Inferior parietal cortex (tissue), 1 donor: Measurements from ENCODE around the gene LTA4H.

Experiments used
- DNase-seq: peaks from one replicate; pipeline ENCODE4 v3.0.0-alpha.2; 2016; ENCODE audit errors: extremely low spot score

The LTA4H gene

DNA sequence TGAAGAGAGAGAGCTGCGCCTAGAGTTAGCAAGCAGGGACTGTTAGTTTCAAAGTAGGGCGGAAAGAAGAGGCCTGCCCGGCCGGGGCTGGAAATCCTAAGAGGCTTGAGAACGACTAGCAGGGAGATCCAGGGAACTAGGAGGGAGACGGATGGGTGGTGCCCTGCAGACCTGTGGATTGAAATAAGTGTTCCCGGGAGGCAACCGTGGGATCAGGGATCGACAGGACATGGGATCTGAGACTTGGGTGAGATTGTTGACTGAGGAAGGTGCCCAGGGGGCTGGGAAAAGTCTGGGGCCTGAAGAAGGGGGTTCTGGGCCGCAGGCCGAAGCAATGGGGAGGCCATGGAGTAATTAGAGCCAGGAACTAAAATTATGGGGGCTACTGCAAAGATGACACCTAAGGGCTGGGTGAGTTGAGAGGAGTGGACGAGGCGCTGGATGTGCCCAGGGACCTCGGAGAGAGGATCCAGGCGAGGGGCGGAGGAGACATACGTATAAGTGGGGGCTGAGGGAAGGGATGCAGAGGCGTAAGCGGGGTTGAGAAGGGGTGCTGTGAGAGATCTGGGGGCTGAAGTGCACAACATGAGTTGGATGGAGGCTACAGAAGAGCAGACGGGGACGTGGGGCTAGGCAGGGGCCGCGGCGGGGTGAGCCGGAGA, 635 bp downstream of the LTA4H start:
- DNase-seq: no peak

DNA sequence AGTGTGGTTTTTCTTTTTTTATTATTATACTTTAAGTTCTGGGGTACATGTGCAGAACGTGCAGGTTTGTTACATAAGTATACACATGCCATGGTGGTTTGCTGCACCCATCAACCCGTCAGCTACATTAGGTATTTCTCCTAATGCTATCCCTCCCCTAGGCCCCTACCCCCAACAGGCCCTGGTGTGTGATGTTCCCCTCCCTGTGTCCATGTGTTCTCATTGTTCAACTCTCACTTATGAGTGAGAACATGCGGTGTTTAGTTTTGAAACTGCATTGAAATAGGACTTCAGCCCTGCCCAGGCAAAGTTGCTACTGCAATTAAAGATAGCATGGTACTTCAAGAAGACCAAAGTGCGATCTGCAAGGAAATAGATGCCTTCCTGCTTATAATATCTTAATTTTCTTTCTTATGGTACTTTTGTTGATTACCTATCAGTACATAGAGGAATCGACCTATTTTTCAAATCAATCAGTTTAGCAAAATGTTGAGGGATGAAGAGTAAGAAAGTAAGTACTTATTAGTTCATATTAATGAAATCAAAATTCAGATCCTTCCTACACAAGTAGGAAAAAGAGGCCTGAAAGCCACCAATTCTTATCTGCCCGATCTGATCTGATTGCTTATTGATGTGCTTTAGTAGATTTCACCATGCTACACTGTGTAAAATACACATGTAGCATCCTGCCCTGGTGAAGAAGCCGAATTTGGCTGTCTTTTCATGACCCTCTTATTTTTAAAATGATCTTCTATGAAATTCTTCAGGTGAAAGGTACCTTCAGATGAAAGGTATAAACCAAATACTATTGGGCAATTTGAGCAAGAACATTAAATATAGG, 1.6 kb downstream of the LTA4H start:
- no peak for DNase-seq

DNA sequence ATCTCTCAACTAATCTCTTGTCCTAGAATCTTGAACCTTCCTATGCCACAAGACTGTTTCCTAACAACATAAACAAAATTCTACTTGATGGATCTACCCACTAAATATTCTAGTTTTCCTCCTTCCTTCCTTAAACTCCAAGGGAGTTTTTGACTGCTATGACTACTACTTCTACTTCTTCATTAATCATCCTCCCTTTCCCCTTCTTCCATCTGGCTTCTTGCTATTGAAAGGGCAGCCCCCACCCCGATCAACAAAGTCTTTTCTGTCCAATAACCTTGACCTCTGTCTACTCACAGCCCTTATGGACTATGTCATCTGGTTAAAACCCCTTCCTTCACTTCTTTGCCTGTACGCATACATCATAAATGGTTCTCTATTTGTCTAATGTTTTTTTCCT, 5.6 kb downstream of the LTA4H start:
- DNase-seq: no peak

- no peak for DNase-seq
Observed at GRCh38 chr12:96028538-96028937, 6.8 kb downstream of the LTA4H start.

DNA sequence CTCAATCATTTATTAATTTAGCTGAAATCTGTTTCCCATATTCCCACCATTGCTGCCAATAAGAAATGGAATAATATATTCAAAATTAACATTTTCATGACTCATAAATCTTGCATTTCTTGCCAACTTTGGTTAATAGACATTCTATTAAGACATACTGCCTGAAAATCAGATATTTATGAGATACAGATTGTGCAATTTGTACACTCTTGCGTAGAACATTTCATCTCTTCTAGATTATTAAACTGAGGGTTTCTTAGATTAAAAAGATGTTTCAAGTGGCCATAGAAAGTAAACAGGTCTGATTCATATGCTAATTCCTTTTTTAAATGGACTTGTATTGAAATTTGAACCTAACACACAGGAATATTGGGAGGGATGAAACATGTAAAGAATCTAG, 9.1 kb downstream of the LTA4H start:
- DNase-seq: no peak

DNA sequence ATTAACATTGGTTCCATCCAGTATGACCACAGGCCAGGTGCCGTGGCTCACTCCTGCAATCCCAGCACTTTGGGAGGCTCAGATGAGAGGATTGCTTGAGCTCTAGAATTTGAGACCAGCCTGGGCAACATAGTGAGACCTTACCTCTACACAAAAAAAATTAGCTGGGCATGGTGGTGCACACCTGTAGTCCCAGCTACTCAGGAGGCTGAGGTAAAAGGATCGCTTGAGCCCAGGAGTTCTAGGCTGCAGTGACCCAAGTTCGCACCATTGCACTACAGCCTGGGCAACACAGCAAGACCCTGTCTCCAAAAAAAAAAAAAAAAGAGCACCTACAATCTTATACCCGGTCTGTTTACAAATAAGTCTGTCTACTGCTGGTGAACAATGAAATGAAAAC, 9.9 kb downstream of the LTA4H start:
- DNase-seq: no peak

DNA sequence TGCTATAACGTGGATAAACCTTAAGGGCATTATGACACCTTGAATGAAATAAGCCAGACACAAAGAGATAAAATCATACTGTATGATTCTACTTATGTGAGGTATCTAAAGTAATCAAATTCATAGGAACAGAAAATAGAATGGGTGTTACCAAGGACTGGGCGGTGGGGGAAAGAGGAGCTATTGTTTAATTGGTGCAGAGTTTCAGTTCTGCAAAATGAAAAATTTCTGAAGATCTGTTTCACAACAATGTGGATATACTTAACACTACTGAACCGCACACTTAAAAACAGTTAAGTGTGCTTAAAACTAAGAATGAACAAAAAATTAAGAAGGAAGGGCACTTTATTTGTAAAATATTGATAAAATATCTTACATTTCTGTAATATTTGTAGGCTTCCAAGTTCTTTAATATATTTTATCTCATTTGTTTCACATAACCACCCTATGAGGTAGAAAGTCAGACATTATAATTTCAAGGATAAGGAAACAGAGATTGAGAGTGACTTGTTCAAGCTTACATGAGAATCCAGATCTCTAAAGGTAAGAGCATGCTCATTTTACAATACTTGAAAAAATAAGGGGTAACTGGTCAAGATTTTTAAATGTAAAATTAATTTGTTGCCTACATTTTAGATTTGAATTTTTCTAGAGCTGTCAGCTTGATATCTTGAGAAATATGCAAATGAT, 14.9 kb downstream of the LTA4H start:
- DNase-seq: no peak

- no peak for DNase-seq
Observed at GRCh38 chr12:96015672-96016071, 19.7 kb downstream of the LTA4H start.

- DNase-seq: no peak
Observed at GRCh38 chr12:96014943-96015599, 20.3 kb downstream of the LTA4H start.

DNA sequence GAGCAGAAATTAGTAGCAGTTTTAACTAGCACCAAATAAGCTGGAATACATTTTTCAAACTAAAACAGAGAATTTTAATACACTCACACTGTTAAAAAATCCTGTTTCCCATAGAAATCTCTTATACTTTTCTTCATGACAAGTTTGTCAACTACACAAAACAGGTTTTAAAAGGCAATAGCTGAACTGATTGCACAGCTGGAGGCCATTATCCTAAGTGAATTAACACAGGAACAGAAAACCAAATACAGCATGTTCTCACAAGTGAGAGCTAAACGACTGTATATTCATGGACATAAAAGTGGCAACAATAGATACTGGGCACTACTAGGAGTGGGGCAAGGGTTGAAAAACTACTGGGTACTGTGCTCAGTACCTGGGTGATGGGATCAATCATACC, 27.7 kb downstream of the LTA4H start:
- no peak for DNase-seq

- DNase-seq: no peak
Observed at GRCh38 chr12:96006727-96007126, 28.7 kb downstream of the LTA4H start.

GRCh38 chr12:96000858-96001257, 34.5 kb downstream of the LTA4H start:
- DNase-seq: no peak

GRCh38 chr12:95999484-95999883, 35.9 kb downstream of the LTA4H start:
- DNase-seq: no peak

- DNase-seq: peak; percentile 75
Observed at GRCh38 chr12:95998611-95999286, 36.6 kb downstream of the LTA4H start.

- no peak for DNase-seq
Observed at GRCh38 chr12:95997911-95998510, 37.4 kb downstream of the LTA4H start.

DNA sequence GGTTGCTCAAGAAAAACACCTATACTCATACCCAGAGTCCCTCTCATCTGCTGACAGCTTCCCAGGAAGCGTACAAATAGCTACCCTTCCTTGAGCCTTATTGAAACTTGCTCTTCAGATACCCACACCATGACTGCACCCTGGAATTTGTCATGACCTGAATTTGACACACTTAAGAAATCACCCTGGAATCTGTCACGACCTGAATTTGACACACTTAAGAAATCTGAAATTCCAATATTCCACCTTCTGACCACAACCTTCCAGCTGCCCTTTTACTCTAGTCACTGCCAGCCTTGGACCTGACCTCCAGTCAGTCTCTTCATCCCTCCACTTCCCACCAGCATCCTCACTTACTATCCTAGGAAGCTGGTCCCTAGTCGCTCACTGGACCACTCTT, 38.1 kb downstream of the LTA4H start:
- no peak for DNase-seq

DNA sequence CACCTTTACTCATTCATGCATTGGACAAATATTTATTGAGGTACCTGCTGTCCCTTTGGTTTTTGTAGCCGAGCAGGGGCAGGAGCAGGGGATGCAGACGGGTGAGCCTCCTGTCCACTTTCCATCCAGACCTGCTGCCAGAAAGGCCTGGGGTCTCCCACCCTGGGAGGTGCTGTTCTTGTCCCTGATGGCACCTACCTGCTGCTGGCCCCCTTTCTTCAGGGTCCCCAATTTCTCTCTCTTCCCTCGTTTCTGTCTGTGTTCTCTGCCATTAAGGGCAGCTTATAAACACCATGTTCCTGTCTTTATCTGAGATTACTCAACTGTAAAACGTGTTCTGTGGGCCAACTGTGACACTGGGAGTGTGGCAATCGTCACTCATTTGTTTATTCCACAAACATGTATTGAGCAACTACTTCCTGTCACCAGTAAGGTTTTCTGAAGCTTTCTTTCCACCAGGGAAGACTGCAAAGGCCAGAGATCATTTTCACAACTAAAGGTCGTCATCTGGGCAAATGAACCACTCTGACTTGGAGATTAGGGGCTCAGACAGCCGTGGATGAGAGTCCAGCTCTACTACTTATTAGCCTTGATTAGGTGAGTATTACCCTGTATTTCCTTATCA, 39.2 kb downstream of the LTA4H start, which contains the start of gene HAL:
Gene HAL, minus strand, starts transcription at position 311 of the 625 bp plus-strand sequence. CDS start 434 bp downstream, outside the sequence.
- no peak for DNase-seq

DNA sequence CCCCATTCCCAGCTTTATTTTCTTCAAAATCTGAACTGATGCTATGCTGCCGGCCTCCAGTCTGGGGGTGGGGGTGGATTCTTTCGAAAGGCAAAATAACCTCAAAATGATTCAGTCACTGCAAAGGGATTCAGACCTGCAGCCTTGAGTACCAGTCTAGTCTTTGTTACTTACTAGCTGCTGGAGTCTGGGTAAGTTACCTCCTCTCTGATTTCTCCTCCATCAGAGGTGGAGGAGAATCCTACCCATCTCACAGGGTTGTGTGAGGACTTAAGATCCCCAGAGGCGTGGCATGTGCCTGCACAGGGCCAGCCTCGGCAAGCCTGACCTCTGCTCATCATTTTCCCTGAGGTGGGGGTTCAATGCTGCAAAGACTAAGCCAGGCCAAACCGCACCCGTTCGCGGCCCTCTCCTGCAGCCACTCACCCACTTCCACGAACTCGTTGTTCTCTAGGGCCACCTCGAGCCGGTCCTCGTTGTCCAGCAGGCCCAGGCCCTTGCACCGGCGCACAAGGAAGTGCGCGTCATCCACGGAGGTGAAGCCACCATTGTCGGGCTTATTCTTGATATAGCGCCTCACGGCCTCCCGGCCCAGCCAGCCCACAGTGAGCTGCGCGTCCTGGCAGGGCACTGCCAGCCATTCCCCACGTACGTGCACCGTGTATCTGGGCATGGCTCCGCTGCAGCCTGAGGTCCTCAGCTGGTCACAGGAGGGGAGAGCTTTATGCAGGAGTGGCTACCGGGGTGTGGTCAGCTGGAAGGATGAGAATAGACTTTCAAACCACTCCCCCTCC, 40.0 kb downstream of the LTA4H start:
- no peak for DNase-seq

DNA sequence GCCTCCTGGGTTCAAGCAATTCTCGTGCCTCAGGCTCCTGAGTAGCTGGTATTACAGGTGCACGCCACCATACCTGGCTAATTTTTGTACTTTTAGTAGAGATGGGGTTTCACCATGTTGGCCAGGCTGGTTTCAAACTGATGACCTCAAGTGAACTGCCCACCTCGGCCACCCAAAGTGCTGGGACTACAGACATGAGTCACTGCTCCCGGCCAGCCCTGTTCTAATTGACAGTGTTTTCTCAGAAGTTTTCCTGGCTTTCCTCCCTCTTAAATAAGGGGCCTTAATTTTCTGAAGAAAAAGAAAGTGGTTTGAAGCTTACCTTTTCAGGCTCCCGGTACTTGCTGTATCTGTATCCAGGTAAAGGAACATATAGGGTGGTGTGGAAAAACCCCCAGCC, 40.9 kb downstream of the LTA4H start:
- DNase-seq: no peak

- no peak for DNase-seq
Observed at GRCh38 chr12:95993907-95994306, 41.5 kb downstream of the LTA4H start.
